KMS-11 (cell line): ENCODE results near the gene GSTP1.

ENCODE experiments used
- H2AFZ ChIP-seq: fragments of 200-600 bp; sonication (generic); 2 replicates; pipeline ENCODE4 v1.6.1; 2016; ENCODE audit warnings: antibody characterized with exemption, mixed run types, low read depth
- H3K27ac ChIP-seq: fragments of 200-600 bp; sonication (generic); 2 replicates; pipeline ENCODE4 v1.6.1; 2016; ENCODE audit warnings: mild to moderate bottlenecking, mixed run types
- H3K27me3 ChIP-seq: fragments of 200-600 bp; sonication (generic); 2 replicates; pipeline ENCODE4 v1.6.1; 2017; ENCODE audit warnings: mild to moderate bottlenecking, low read depth, mixed run types, moderate library complexity; ENCODE audit not compliant: insufficient read depth
- H3K36me3 ChIP-seq: fragments of 200-600 bp; sonication (generic); 2 replicates; pipeline ENCODE4 v1.6.1; 2017; ENCODE audit warnings: mild to moderate bottlenecking, mixed run types; ENCODE audit not compliant: insufficient read depth
- H3K4me1 ChIP-seq: fragments of 200-600 bp; sonication (generic); 2 replicates; pipeline ENCODE4 v1.6.1; 2016; ENCODE audit warnings: mild to moderate bottlenecking, low read depth, mixed run types; ENCODE audit not compliant: poor library complexity, severe bottlenecking
- H3K4me2 ChIP-seq: fragments of 200-600 bp; sonication (generic); 2 replicates; pipeline ENCODE4 v1.7.0; 2016; ENCODE audit warnings: mild to moderate bottlenecking, mixed run types
- H3K4me3 ChIP-seq: fragments of 200-600 bp; sonication (generic); IDR thresholded peaks from 2 replicates; pipeline ENCODE4 v1.6.1; 2017; ENCODE audit warnings: low read depth, low read length, mixed read lengths; ENCODE audit not compliant: insufficient read depth
- H3K79me2 ChIP-seq: fragments of 200-600 bp; sonication (generic); 2 replicates; pipeline ENCODE4 v1.6.1; 2016; ENCODE audit warnings: low read depth, mixed run types; ENCODE audit not compliant: insufficient read depth
- H3K9ac ChIP-seq: fragments of 200-600 bp; sonication (generic); 2 replicates; pipeline ENCODE4 v1.6.1; 2016; ENCODE audit warnings: mild to moderate bottlenecking, mixed run types
- H4K20me1 ChIP-seq: fragments of 200-600 bp; sonication (generic); 2 replicates; pipeline ENCODE4 v1.6.1; 2016; ENCODE audit warnings: mild to moderate bottlenecking, mixed run types; ENCODE audit not compliant: insufficient read depth
- TF ChIP-seq, protein P1 (sequence below): fragments of 200-600 bp; sonication (generic); conservative IDR thresholded peaks from 2 replicates; pipeline ENCODE4 v1.6.1; 2017; ENCODE audit warnings: low read depth, mild to moderate bottlenecking, antibody characterized with exemption, low read length, moderate library complexity, mixed read lengths

GSTP1 gene

GRCh38 chr11:67611704-67612587, 28.3 kb downstream of the GSTP1 start:
- Histone ChIP-seq H3K4me3 (no peak overlapping the region), H3K4me2 (no peak overlapping the region), H3K27ac (no peak overlapping the region), H3K79me2 (peaks cover 17% of the 10 kb centered on the region), H3K9ac (no peak overlapping the region), H3K27me3 (no peaks in the 10 kb centered on the region), H3K36me3 (no peaks in the 10 kb centered on the region), H4K20me1 (no peaks in the 10 kb centered on the region), H3K4me1 (peaks cover 31% of the 10 kb centered on the region), H2AFZ (no peak overlapping the region)
- TF ChIP-seq, protein P1, sequence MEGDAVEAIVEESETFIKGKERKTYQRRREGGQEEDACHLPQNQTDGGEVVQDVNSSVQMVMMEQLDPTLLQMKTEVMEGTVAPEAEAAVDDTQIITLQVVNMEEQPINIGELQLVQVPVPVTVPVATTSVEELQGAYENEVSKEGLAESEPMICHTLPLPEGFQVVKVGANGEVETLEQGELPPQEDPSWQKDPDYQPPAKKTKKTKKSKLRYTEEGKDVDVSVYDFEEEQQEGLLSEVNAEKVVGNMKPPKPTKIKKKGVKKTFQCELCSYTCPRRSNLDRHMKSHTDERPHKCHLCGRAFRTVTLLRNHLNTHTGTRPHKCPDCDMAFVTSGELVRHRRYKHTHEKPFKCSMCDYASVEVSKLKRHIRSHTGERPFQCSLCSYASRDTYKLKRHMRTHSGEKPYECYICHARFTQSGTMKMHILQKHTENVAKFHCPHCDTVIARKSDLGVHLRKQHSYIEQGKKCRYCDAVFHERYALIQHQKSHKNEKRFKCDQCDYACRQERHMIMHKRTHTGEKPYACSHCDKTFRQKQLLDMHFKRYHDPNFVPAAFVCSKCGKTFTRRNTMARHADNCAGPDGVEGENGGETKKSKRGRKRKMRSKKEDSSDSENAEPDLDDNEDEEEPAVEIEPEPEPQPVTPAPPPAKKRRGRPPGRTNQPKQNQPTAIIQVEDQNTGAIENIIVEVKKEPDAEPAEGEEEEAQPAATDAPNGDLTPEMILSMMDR, result no peak

DNA sequence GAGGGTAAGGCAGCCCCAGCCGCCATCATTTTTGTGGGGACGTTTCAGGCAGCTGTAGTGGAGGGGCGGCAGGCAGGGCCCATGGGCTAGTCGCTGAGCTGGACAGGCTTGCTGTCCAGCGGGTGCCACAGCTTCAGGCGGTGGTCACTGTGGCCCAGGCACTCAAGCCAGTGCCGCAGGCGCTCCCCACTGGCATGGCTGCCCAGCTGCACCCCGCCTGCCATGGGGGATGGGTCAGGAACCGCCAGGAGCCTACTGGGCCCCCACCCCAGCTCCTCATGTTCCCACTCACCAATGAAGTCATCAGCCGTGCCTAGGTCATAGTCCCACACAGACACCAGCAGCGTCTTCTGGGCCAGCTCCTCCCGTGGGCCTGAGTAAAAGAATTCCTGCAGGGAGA, 29.1 kb downstream of the GSTP1 start:
- H3K9ac ChIP-seq, result no peak overlapping the region
- H3K27ac ChIP-seq, result peak overlapping the region; percentile 98; the same call in 1 of the 2 replicates
- peaks cover 29% of the 10 kb centered on the region for H3K4me1 ChIP-seq
- no peaks in the 10 kb centered on the region for H4K20me1 ChIP-seq
- H2AFZ ChIP-seq, result no peak overlapping the region
- H3K27me3 ChIP-seq, result no peaks in the 10 kb centered on the region
- peaks cover 9% of the 10 kb centered on the region for H3K79me2 ChIP-seq
- TF ChIP-seq, protein P1, result no peak
- H3K4me3 ChIP-seq, result no peak overlapping the region
- no peak overlapping the region for H3K4me2 ChIP-seq
- H3K36me3 ChIP-seq, result no peaks in the 10 kb centered on the region

- Histone ChIP-seq H2AFZ (peak overlapping the region; percentile 42), H3K4me2 (peak overlapping the region; percentile 91), H4K20me1 (no peaks in the 10 kb centered on the region), H3K27me3 (no peaks in the 10 kb centered on the region), H3K4me3 (no peak overlapping the region), H3K4me1 (peaks cover 23% of the 10 kb centered on the region), H3K9ac (peak overlapping the region; percentile 78), H3K36me3 (no peaks in the 10 kb centered on the region), H3K27ac (peak overlapping the region; percentile 98), H3K79me2 (peaks cover 2% of the 10 kb centered on the region; the same call in 1 of the 2 replicates)
- TF ChIP-seq, protein P1, result no peak
Observed at GRCh38 chr11:67613313-67613959, 29.8 kb downstream of the GSTP1 start.

- H3K27ac ChIP-seq, result peak overlapping the region; percentile 98
- peak overlapping the region; percentile 78 for H3K9ac ChIP-seq
- peak overlapping the region; percentile 42 for H2AFZ ChIP-seq
Observed at GRCh38 chr11:67613960-67614715, 30.5 kb downstream of the GSTP1 start.

More at GRCh38 chr11:67613960-67614715, 30.5 kb downstream of the GSTP1 start:
- Histone ChIP-seq H3K4me2 (peak overlapping the region; percentile 91), H3K4me3 (no peak overlapping the region), H4K20me1 (no peaks in the 10 kb centered on the region), H3K36me3 (no peaks in the 10 kb centered on the region), H3K4me1 (peaks cover 23% of the 10 kb centered on the region), H3K27me3 (no peaks in the 10 kb centered on the region), H3K79me2 (no peaks in the 10 kb centered on the region)
- TF ChIP-seq, protein P1, result peak; percentile 75
